CD4-positive, alpha-beta T cell treated with Interleukin-15 for 1 hour (primary cell): Measurements from ENCODE around the gene ARHGEF26.
A peak's percentile ranks its signal among the peaks of the same experiment; 100 is the strongest.
"Not testable (repeated sequence)": the region's sequence is repeated elsewhere in the genome, so short reads cannot be mapped to it uniquely, and the experiment has no call there.

Experiments
- DNase-seq: peaks from one replicate; pipeline ENCODE4 v3.0.0-alpha.2; 2020

ARHGEF26 gene, protein sequence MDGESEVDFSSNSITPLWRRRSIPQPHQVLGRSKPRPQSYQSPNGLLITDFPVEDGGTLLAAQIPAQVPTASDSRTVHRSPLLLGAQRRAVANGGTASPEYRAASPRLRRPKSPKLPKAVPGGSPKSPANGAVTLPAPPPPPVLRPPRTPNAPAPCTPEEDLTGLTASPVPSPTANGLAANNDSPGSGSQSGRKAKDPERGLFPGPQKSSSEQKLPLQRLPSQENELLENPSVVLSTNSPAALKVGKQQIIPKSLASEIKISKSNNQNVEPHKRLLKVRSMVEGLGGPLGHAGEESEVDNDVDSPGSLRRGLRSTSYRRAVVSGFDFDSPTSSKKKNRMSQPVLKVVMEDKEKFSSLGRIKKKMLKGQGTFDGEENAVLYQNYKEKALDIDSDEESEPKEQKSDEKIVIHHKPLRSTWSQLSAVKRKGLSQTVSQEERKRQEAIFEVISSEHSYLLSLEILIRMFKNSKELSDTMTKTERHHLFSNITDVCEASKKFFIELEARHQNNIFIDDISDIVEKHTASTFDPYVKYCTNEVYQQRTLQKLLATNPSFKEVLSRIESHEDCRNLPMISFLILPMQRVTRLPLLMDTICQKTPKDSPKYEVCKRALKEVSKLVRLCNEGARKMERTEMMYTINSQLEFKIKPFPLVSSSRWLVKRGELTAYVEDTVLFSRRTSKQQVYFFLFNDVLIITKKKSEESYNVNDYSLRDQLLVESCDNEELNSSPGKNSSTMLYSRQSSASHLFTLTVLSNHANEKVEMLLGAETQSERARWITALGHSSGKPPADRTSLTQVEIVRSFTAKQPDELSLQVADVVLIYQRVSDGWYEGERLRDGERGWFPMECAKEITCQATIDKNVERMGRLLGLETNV

DNA sequence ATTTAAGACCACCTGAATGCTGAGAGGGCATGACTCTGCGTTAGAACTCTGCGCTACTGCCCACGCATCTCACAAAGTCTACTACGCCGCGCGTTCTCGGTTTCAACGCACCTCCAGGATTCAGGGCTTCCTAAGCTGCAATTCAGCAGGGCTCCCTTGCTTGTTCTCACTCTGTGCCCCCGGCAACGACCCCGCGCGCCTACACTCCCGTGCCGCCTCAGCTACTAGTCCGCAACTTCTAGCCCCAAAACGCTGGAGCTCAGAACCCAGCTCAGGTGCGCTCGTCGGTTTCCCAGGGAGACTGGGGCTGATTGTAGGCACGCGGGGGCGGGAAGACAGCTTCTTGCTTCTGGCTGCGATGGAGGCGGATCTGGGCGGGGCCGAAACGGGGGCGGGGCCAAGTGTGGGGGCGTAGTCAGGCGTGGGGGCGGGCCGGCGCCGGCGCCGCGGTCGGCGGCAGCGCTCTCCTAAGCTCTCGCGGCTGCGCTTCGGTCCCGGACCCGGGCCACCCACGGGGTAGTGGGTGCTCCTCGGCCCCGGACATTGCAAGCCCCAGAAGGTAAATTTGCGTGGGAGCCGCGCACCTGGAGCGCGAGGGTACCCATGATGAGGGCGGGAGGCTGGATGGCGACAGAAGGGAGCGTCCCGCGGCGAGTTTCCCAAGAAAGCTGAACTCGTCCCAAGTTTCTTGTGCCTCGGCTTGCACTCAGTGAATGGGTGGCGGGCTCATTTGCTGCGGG is at the start of gene ARHGEF26:
ARHGEF26 (plus strand) TSS at position 430 of the 740 bp plus-strand sequence. CDS start 603 bp downstream, outside the sequence.
- peak; percentile 69 for DNase-seq

DNA sequence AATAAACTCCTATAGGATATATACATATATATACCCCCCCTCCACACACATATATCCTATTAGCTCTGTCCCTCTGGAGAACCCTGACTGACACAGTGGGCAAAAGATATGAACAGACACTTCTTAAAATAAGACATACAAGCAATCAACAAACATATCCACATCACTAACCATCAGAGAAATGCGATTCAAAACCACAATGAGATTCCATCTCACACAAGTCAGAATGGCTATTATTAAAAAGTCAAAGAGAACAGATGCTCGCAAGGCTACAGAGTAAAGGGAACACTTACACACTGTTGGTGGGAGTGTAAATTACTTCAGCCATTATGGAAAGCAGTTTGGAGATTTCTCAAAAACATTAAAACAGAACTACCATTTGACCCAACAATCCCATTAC is 46.2 kb upstream of the ARHGEF26 start:
- no peak for DNase-seq

DNA sequence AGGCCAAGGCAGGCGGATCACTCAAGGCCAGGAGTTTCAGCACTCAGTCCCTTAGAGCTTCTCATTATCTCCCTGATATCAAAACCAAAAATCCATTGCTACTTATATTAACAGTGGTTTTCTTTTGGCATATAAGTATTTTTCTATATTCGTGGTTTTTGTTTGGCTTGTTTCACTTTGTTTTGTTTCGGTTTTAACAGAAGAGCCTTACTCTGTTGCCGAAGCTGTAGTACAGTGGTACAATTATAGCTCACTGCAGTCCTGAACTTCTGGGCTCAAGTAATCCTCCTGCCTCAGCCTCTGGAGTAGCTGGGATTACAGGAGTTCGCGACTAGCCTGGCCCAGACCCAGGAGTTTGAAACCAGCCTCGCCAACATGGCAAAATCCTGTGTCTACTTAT is 42.5 kb upstream of the ARHGEF26 start:
- DNase-seq = no peak

DNA sequence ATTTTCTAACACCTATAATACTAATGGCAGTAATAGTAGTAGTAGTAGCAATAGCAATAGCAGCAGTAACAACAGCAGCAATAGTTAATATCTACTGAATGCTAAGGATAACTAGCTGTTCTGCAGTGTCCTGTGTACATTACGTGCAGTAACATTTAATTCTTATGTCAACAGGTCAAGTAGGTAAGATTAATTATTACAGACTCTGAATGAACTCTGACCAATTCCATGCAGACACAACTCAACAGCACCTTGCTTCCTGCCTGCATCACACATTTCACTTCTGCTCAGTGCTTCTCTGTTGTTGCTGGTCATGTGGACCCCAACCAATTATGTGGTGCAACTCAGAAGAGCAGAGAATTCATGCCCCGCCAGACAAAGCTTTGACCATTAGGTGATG is 39.9 kb upstream of the ARHGEF26 start:
- no peak for DNase-seq

DNA sequence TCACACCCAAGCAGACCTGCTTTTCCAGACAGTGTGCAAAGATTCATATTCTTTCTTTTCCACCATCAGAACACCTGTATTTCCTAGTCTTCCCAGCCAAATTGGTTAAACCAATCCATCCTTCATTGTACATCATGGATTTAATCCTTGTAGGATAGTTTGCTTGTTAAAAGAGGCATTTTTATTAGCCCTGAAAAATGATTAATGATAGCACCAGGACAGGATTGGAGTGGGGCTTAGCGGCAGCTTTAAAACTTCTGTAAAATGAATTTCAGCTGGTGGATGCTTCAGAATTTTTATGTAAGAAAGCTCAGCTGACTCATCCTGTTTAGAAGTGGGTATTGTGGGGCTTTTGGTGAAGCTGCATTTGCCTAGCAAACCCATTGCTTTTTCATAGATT is 36.1 kb upstream of the ARHGEF26 start:
- DNase-seq = no peak

DNA sequence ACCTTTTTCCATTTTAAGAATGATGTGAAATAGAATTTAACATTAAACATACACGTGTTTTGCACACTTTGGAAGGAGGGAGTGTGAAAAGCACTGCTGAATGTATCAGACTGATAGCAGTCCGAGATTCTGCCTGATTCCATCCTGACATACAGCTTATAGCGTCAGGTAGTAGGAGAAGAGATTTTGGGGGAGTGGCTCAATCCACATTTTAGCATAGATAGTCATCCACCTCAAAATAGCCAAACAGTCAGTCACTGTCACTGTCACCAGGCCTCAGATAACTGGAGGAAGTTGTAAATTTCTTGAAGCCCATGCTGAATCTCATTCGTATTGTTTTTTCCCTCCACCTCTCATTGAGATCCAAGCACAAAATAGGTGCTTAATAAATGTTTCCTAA is 35.4 kb upstream of the ARHGEF26 start:
- DNase-seq = no peak

DNA sequence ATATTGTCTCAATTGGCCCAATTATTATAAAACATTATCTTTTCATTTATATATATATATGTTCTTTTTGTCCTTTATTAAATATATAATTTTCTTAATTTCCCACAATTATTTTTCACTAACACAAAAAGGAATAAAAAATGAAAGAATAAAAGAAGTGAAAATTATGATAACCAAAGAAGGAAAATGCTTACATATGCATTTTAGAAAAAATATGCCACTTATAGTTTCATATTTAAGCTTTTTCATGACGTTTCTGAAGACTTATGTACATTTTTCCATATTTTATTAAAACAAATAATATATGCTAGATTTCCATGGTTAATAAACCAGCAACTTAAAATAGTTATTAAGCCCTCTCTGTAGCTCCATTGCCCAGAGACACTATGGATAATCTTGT is 34.9 kb upstream of the ARHGEF26 start:
- no peak for DNase-seq

DNA sequence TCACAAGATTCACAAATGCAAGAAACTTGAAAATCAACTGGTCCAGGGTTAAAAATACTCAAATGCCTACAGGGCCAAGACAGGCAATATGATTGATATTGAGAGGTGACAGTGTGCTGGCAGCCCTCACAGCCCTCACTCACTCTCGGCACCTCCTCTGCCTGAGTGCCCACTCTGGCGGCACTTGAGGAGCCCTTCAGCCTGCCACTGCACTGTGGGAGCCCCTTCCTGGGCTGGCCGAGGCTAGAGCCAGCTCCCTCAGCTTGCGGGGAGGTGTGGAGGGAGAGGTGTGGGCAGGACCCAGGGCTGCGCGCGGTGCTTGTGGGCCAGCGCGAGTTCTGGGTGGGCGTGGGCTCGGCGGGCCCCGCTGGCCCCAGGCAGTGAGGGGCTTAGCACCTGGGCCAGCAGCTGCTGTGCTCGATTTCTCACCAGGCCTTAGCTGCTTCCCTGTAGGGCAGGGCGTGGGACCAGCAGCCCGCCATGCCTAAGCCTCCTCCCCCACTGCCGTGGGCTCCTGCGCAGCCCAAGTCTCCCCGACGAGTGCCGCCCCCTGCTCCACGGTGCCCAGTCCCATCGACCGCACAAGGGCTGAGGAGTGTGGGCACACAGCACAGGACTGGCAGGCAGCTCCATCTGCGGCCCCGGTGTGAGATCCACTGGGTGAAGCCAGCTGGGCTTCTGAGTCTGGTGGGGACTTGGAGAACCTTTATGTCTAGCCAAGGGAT is 33.3 kb upstream of the ARHGEF26 start:
- not testable (repeated sequence) for DNase-seq

DNA sequence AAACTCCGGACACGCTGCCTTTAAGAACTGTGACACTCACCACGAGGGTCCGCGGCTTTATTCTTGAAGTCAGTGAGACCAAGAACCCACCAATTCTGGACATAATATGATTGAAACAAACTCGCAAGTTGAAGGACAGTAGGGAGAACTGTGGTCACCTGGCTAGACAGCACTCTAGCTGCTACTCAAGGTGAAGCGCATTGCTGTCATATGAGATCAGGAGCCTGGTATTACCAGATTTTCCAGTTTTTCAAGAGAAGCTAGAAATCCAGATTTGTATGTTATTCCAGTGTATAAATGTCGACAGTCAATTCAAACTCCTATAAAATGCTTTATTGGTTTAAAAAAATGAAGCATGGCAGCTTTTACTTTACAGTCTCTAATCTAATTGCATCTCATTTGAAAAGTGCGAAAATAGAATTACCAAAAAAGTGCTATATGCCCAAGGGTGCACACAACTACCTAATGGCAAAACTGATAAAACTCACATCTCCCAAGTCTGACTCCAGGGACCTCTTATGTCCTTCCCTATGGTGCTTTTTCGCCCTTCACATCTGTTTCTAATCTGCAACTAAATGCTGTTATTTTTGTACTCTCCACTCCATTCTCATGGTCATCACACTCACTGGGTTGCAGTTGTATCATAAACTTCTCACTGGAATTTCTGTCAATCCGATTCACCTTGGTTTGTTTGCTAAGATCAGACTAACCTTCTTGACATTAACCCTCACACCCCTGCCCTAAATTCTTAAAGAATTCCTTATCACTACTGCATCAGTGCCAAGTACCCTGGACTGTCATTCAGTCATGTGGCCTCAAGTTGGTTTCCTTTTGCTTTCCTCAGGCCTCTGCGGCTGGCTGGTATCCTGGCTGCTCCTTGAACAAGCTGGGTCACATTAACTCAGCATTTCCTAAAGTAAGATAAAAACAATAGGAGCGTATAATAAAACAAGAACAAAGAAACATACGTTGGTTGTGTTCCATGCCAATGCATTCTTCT is 31.5 kb upstream of the ARHGEF26 start:
- DNase-seq = no peak

DNA sequence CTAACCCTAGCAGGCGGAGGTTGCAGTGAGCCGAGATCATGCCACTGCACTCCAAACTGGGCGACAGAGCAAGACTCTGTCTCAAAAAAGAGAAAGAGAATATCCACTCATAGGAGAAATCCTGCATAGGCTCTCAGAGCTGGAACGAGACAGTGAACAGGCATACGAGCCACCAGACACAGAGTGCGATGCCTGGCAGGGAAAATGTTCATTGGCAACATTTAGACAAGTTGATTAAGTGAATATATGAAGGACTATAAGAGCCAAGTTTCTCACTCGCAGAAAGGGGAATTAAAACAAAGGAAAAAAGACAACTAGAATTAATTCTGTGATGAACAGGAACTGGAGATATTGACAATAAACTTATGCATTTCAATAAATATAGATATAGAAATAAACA is 27.1 kb upstream of the ARHGEF26 start:
- no peak for DNase-seq

DNA sequence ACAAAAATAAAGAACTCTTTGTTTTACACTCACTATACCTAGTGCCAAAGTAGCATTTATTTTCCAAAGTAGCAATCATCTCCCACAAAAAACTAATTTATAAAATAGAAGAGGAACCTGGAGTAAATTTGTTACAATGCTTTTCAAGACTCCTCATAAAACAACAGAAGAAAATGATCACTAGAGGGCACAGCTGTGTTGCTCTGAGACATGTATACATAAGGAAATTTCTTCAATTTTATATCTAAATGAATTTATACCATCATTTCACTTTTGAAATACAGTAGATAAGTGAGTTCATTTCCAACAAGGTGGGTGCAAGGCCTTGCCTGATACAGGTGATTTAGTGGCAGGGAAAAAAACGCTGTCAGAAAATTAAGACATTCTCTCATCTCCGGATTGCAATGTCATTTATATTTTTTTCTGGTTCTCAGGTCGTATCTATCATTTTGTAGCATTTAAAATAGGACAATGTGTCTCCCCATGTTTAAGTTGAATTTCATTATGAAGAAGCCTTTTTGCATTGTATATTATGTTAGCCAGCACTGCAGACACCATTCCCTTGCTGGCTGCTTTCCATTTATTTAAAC is 25.3 kb upstream of the ARHGEF26 start:
- DNase-seq = no peak

DNA sequence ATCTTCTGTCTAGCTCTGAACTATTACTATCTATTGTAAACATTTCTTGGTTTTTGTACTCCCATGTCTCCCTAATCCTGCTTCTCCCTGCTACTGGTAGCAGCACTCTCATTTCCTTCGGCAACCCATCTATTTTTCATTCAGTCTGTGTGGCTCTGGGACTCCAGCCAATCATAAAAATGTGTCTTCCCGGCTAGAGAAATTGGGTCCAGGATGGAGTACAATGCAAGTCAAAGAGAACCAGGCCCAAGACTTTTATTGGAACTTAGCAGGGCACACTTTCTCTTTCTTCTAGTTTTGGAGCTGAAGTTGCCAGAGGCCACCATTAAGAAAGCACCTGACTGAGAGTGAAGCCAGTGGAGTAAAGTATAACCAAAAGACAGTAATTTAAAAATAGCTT is 22.8 kb upstream of the ARHGEF26 start:
- DNase-seq = no peak

DNA sequence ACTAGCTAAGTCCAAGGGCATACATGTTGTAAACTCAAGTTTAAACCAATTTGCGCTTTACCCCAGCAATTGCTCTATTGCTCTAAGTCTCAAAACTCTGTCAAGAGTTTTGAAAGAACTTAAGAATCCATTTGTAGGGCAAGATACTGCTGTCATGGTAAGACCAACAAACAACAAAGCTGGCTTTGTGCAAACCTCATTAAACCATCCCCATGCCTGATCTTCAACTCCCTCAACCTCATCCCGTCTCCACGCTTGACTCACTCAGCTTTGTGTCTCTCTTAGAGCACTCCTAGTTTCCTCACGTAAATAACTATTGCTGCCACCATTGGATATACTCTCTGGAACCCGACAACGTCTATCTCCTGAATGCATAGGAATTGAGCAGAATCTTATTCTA is 20.6 kb upstream of the ARHGEF26 start:
- DNase-seq = no peak

DNA sequence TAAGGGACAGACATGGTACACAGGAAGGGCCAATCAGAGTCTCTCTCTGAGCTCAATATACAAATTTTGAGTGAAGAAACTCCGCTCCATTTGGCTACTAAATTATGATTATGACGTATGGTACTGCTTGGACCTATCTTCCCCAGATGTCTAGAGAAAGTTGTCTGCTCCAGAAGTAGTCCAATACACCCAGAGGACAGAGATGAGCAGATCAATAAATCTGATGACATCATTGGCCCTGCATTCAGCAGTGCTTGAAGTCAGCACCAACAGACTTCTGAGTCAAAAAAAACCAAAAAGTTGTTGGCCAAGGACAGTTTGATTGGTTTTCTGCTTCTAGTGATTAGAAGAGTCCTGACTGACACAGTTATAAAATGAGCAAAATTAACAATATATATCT is 19.9 kb upstream of the ARHGEF26 start:
- no peak for DNase-seq

DNA sequence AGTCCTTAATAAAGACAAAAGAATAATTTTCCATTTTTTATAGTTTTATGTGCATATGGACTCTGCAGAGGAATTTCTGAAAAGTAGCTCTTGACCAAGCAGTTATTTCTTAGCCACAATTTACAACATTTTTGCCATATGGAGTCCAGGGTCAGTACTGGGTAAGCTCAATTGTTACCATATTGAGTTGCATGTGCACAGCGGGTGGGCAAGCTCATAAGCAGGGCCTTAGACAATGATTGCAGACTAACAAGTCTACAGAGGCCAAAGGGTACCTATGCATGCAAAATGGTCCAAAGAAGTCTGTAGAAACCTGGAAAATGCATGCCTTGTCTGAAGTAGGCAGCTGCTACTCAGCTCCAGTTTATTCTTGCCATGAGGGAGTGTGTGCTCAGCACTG is 19.0 kb upstream of the ARHGEF26 start:
- no peak for DNase-seq

DNA sequence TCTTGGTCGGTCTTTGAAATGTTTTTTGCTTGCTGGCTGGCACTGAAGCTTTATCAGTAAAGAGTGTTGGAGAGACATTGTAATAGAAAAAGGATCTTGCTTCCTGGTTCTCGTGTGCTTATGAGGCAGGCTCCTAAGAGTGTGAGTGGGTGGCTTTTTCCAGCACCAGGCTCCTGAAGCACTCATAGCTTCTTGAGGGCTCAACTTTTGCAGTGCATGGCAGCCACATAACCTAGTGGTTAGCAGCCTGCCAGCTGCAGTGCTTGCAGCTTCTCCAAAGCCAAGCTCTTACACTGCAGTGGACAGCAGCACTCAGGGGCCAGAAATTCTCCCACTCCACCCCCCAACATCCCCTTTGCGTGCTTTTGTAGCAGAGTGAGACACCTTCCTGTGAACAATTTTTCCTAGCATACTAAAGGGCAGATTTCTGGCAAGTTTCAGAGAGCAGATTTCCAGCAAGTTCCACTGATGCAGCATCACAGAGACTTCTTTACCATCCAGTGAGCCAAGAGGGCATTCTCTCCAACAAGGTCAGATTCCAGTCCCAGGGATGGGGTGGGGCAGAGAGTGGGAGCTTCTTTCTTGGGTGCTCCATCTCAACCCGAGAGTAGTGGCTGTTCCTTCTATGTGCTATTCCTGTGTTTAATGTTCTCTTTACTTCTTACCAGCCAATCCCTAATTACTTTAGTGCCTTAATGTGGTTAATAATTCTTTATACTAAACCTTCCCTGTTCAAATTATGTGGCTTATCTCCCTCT is 15.8 kb upstream of the ARHGEF26 start:
- DNase-seq = no peak

DNA sequence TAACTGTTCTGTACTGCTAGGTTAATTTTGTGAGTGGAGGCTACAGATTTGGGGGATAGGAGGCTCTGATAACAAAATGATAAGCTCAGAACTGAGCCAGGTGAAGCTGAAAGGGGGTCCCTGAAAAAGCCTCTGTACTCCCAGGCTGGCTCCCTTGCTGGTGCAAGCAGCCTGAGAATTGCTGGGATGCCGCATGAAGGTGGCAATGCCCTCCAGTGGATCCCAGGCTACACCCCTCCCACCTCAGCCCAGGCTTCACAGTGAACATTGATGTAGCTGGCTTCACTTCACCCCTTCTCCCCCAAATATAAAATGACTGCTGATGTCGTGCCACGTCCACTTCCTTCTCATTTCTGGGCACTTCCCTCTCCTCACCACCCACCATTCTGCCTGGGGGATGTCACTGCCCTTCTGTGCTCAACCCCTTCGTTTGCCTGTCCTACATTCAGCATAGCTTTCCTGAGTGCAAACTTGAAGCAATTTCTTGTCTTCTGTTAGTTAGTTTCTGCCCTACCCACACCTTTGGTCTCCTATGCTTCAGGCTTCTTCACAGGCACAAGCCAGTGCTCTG is 9.7 kb upstream of the ARHGEF26 start:
- DNase-seq = no peak

DNA sequence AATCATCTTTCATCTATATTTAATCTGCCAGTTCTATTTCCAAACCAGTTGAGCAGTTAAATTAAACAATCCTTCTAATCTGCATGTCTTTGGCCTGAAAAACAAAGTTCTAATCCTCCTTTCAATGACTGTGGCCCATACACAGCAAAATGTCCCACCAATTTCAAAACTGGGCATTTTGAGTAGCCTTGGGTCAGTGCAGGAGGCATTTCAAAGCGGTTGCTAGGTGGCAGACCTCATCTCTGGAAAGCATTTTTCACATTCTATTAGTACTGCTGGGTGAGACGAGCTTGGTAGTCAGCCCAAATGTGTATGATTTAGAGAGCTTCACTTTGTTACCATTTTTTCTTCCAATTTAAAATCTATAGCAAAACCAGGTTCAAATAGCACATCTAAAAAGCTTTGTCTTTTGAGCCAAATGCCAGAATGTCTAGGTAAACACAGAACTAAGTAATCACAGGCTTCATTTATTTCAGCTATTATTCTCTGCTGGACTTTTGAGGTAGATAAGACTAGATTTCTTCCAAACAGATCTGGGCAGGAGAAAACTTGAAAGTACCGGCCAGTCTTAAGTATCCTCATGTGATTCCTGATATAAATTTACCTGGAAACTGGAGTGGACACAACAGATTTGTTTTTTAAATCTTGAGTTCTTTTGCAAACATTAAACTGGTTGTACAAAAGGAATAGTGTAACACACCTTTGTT is 8.9 kb upstream of the ARHGEF26 start:
- DNase-seq = no peak

DNA sequence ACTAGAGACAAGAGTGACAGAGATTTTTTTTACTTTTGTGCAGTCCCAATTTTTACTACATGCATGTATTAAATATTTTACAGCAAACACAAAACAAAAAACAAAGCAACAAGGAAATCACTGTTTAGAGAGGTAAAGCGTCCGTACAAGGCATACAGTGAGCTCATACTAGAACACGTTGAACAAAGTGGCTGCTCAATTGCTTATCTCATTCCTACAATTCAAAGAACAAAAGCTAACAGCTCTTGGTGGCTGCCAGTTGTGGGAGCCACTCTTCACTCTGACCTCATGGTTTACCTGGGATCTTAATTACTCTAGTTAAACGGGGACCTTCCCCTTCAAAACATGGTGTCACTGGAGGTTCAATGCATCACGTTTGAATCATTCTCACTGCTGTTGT is 7.6 kb upstream of the ARHGEF26 start:
- no peak for DNase-seq
